ENCODE measurements around the gene CCDC68.

DNA sequence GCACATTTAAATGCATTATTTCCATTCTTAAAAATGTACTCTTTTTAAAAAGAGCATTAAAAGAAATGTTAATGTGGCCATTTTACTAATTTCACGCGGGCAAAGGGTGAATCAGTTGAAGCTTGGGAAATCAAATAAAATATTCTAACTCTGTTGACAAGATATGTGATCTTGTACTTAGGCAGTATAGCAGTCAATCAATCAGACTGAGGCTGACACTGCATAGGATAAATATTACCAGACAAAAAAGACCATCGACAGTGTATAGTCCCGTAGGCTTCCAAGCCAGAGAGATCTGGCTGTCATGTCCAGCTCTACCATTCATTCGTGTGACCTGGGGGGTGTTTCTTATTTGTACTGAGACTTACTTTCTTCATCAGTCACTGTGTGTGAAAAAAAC lies 39.8 kb upstream of the CCDC68 start:
- TF ChIP-seq, protein P1, sequence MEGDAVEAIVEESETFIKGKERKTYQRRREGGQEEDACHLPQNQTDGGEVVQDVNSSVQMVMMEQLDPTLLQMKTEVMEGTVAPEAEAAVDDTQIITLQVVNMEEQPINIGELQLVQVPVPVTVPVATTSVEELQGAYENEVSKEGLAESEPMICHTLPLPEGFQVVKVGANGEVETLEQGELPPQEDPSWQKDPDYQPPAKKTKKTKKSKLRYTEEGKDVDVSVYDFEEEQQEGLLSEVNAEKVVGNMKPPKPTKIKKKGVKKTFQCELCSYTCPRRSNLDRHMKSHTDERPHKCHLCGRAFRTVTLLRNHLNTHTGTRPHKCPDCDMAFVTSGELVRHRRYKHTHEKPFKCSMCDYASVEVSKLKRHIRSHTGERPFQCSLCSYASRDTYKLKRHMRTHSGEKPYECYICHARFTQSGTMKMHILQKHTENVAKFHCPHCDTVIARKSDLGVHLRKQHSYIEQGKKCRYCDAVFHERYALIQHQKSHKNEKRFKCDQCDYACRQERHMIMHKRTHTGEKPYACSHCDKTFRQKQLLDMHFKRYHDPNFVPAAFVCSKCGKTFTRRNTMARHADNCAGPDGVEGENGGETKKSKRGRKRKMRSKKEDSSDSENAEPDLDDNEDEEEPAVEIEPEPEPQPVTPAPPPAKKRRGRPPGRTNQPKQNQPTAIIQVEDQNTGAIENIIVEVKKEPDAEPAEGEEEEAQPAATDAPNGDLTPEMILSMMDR (IDR thresholded peaks at IDR 0.05; ENCODE audit: extremely low read depth in 1 of 2, insufficient read depth in 1 of 2, low read depth in 1 of 2, low read length in 2 of 2) = no peak
- TF ChIP-seq, protein P2, sequence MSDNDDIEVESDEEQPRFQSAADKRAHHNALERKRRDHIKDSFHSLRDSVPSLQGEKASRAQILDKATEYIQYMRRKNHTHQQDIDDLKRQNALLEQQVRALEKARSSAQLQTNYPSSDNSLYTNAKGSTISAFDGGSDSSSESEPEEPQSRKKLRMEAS (IDR thresholded peaks at IDR 0.05; ENCODE audit: insufficient read depth, insufficient read length) = no peak
- TF ChIP-seq EZH2 (IDR thresholded peaks at IDR 0.05; ENCODE audit: borderline replicate concordance, low read depth, low read length, severe bottlenecking) (no peak), POLR2AphosphoS5 (IDR thresholded peaks at IDR 0.05; ENCODE audit: insufficient read depth, low read depth, low read length) (no peak), POLR2A (IDR thresholded peaks at IDR 0.05; ENCODE audit: low read depth, low read length) (no peak), JUN (IDR thresholded peaks at IDR 0.05; ENCODE audit: borderline replicate concordance, insufficient read depth, insufficient read length, low read depth) (no peak)
